ENCODE data around the gene LIMS1.

GRCh38 chr2:108552566-108552965, 18.3 kb downstream of the LIMS1 start:
- TF ChIP-seq, protein P1, sequence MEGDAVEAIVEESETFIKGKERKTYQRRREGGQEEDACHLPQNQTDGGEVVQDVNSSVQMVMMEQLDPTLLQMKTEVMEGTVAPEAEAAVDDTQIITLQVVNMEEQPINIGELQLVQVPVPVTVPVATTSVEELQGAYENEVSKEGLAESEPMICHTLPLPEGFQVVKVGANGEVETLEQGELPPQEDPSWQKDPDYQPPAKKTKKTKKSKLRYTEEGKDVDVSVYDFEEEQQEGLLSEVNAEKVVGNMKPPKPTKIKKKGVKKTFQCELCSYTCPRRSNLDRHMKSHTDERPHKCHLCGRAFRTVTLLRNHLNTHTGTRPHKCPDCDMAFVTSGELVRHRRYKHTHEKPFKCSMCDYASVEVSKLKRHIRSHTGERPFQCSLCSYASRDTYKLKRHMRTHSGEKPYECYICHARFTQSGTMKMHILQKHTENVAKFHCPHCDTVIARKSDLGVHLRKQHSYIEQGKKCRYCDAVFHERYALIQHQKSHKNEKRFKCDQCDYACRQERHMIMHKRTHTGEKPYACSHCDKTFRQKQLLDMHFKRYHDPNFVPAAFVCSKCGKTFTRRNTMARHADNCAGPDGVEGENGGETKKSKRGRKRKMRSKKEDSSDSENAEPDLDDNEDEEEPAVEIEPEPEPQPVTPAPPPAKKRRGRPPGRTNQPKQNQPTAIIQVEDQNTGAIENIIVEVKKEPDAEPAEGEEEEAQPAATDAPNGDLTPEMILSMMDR (IDR thresholded peaks at IDR 0.05), result no peak
- TF ChIP-seq EP300 (IDR thresholded peaks at IDR 0.05), result no peak
- TF ChIP-seq POLR2A (IDR thresholded peaks at IDR 0.05), result no peak
- no peak for TF ChIP-seq POLR2AphosphoS5 (IDR thresholded peaks at IDR 0.05)
